Metanephros (tissue), 1 donor: ENCODE data around the gene CSAG1. TPM values are rescaled to one million over a fixed set of nuclear protein-coding genes. Genes with fewer than 3 reads are reported as not detected.

Source experiments
- total RNA-seq: library from RNA; depleted of rRNA; stranded (reverse); fragments of >200 nt; gene quantifications from one replicate; pipeline ENCODE4 v1.2.3, GENCODE V29; 2014

CSAG1 gene
- total RNA-seq, result not detected

GRCh38 chrX:152733261-152733975 lies at the start of gene CSAG1, which contains the start of gene MAGEA12:
Gene CSAG1 (minus strand): TSS chrX:152733721. CDS start chrX:152732460, 1,261 bp downstream.
Gene MAGEA12 (plus strand): TSS chrX:152733757. CDS start chrX:152736162, 2,405 bp downstream.

GRCh38 chrX:152769549-152770289 lies 36.2 kb upstream of the CSAG1 start, which contains the start of gene MAGEA6:
Gene MAGEA6 (minus strand): TSS chrX:152769689. CDS start chrX:152767650, 2,039 bp downstream.

GRCh38 chrX:152758918-152759317 lies 25.4 kb upstream of the CSAG1 start, which contains the start of gene CSAG3:
Gene CSAG3 (plus strand): TSS chrX:152759218.

GRCh38 chrX:152753686-152754650 lies 20.4 kb upstream of the CSAG1 start, which contains the start of gene MAGEA2:
Gene MAGEA2 (minus strand): TSS chrX:152753842. CDS start chrX:152751363, 2,479 bp downstream.

GRCh38 chrX:152713815-152714787 lies 19.4 kb downstream of the CSAG1 start, which contains the start of gene MAGEA2B:
Gene MAGEA2B (plus strand): TSS chrX:152714628. CDS start chrX:152717107, 2,479 bp downstream.

GRCh38 chrX:152709173-152709572 lies 24.3 kb downstream of the CSAG1 start, which contains the start of gene CSAG2:
Gene CSAG2 (minus strand): TSS chrX:152709273. CDS start chrX:152709112, 161 bp downstream.

GRCh38 chrX:152697952-152698931 lies 35.3 kb downstream of the CSAG1 start, which contains the start of gene MAGEA3:
Gene MAGEA3 (plus strand): TSS chrX:152698794. CDS start chrX:152700833, 2,039 bp downstream.

Other genes starting within 250 kb of the CSAG1 start
- gene GABRQ, start 95.8 kb downstream of the CSAG1 start, total RNA-seq, result 0.99 TPM
- gene MAGEA3, start 34.9 kb downstream of the CSAG1 start, total RNA-seq, result not detected
- gene CSAG2, start 24.4 kb downstream of the CSAG1 start, total RNA-seq, result not detected
- not detected for gene MAGEA2B, start 19.1 kb downstream of the CSAG1 start, total RNA-seq
- gene MAGEA12, start within 50 bp of the CSAG1 start, total RNA-seq, result not detected
- not detected for gene MAGEA2, start 20.1 kb upstream of the CSAG1 start, total RNA-seq
- gene CSAG3, start 25.5 kb upstream of the CSAG1 start, total RNA-seq, result not detected
- not detected for gene MAGEA6, start 36.0 kb upstream of the CSAG1 start, total RNA-seq
- 26.3 TPM for gene CETN2, start 97.0 kb upstream of the CSAG1 start, total RNA-seq
- 10.8 TPM for gene NSDHL, start 97.3 kb upstream of the CSAG1 start, total RNA-seq
- 16.5 TPM for gene ZNF185, start 164.3 kb upstream of the CSAG1 start, total RNA-seq